Heart left ventricle (tissue), 16 donors: ENCODE measurements around the gene USF2. TPM values are rescaled to one million over a fixed set of nuclear protein-coding genes. Genes with fewer than 3 reads are reported as not detected.

Source experiments
- ATAC-seq, 4 donors: fragments of 200-7000 bp; cut with Tn5 transposase; one replicate each; pipeline ENCODE4 v1.9.1; 2020 to 2022; ENCODE audit warnings: moderate library complexity in 4 of 4, mild to moderate bottlenecking in 3 of 4, moderate number of reproducible peaks in 1 of 4
- DNase-seq, 5 donors: peaks; one replicate each; pipeline ENCODE4 v3.0.0-alpha.2; 2020
- H3K27ac ChIP-seq, 12 donors: fragments of 200-600 bp; sonication (generic) in 4 of 12; one replicate each; pipeline versions ENCODE4 v1.5.0 to v1.8.0; 2016 to 2022; ENCODE audit warnings: mild to moderate bottlenecking in 2 of 12
- H3K27me3 ChIP-seq, 9 donors: fragments of 200-600 bp; sonication (generic) in 2 of 9; one replicate each; pipeline versions ENCODE4 v1.5.1 to v1.8.0; 2016 to 2022; ENCODE audit warnings: mild to moderate bottlenecking in 3 of 9
- H3K36me3 ChIP-seq, 9 donors: fragments of 200-600 bp; sonication (generic) in 2 of 9; one replicate each; pipeline versions ENCODE4 v1.5.0 to v1.8.0; 2018 to 2022; ENCODE audit warnings: mild to moderate bottlenecking in 2 of 9
- H3K4me1 ChIP-seq, 12 donors: fragments of 200-600 bp; sonication (generic) in 4 of 12; one replicate each; pipeline versions ENCODE4 v1.5.0 to v1.8.0; 2016 to 2022; ENCODE audit warnings: mild to moderate bottlenecking in 3 of 12
- H3K4me3 ChIP-seq, 12 donors: fragments of 200-600 bp; sonication (generic) in 4 of 12; one replicate each; pipeline versions ENCODE4 v1.5.0 to v1.8.0; 2017 to 2022; ENCODE audit warnings: mild to moderate bottlenecking in 9 of 12, moderate library complexity in 4 of 12
- H3K9me3 ChIP-seq, 12 donors: fragments of 200-600 bp; sonication (generic) in 4 of 12; one replicate each; pipeline versions ENCODE4 v1.5.0 to v1.8.0; 2016 to 2022; ENCODE audit warnings: mild to moderate bottlenecking in 1 of 12
- POLR2A ChIP-seq, 2 donors: fragments of 450-650 bp; IDR thresholded peaks; one replicate each; pipeline ENCODE4 v1.6.1; 2017; ENCODE audit warnings: antibody characterized with exemption in 2 of 2, mild to moderate bottlenecking in 2 of 2, moderate library complexity in 2 of 2
- WGBS, 4 donors: extraction: QIAGEN DNeasy Blood & Tissue Kit in 2 of 4; methylation state at CpG; one replicate each; pipeline versions ENCODE4 v1.1.5 to v1.1.7; 2013 to 2018; 5-methylcytosine and 5-hydroxymethylcytosine counted together
- intact Hi-C, 10 donors: fragments of 100-400 bp; cut with DNase I; formaldehyde crosslinking; loops; one replicate each; pipeline versions ENCODE4 v1.11.1 to v1.14.2; 2022
- polyA plus RNA-seq, 2 donors: library from polyadenylated mRNA; stranded (reverse); fragments of 200-250 nt; gene quantifications; one replicate each; pipeline ENCODE4 v1.2.3, GENCODE V29; 2013
- total RNA-seq, 9 donors: library from RNA; depleted of rRNA in 2 of 9; stranded (reverse); fragments of >200 nt in 2 of 9; fragmentation: NEBNext Ultra II Directional in 3 of 9; extraction: Animal tissue kit (Norgen Biotek cat#: 25700) in 3 of 9; gene quantifications; one replicate each; pipeline versions ENCODE4 v1.1.0 to v1.2.4, GENCODE V29; 2016 to 2023
- TF ChIP-seq, protein P1 (sequence below), 12 donors: fragments of 200-600 bp; sonication (generic) in 4 of 12; IDR thresholded peaks; one replicate each; pipeline versions ENCODE4 v1.5.0 to v1.8.0; 2018 to 2022; ENCODE audit warnings: antibody characterized with exemption in 12 of 12, mild to moderate bottlenecking in 5 of 12
- donor health status: ischemic (EF 13 %, LVEDD 7.1; RV severe dilation, severe dysfunction).
- donor health status: healthy with polysubstance abuse.
- donor health status: DM: no; HTN: yes; CAD: no.
- donor health status: DM: no; HTN: no; CAD: no.
- donor health status: ischemic (EF 25% LVEDD 6.9; RV normal size, moderate dysfunction).
- donor health status: ischemic (EF 25% LVEDD 5.7; RV mildly dilated, moderate dysfunction).
- donor health status: healthy.
- donor health status: DM: yes; HTN: yes; CAD: no.
- donor health status: ischemic (EF 35%, LVEDD 5.7; RV mildly dilated, moderate dysfunction).
- donor health status: nonischemic (EF 11% LVEDD 7.7; RV severe dilation, severe dysfunction).
- donor health status: DM: yes; HTN: yes; CAD: no.
- donor health status: PGD.
- donor health status: ischemic (EF 29% LVEDD 5.4; RV normal size, mild dysfunction).
- donor health status: nonischemic (EF 23%, LVEDD 6.1; RV moderate dilation, normal function).

USF2 gene
- total and polyA plus RNA-seq, 11 donors, result 134 to 251 (median 159) TPM

- Histone ChIP-seq H3K4me1 (peaks cover 0 to 40% (median 11%) of the 10 kb centered on the region in 12 donors), H3K9me3 (no peaks in the 10 kb centered on the region), H3K27ac (peak overlapping the region in 1 of 12 donors; percentile 9), H3K4me3 (no peak overlapping the region), H3K27me3 (no peaks in the 10 kb centered on the region), H3K36me3 (peaks cover 5 to 65% (median 61%) of the 10 kb centered on the region in 9 donors)
- DNase-seq, result peak in 1 of 5 donors; percentile 22
- WGBS, 4 donors, result 87 to 93% (median 91%) methylated on average over 3 to 7 of the region's 7 CpGs
- no peak for ATAC-seq
- intact Hi-C loops, result loop anchor here in 3 of 10 donors (5.0 kb wide), 2 partner anchors 129 to 226 kb away; partner anchors contain the start of gene FXYD7 (in 1 of the 3)
- TF ChIP-seq, protein P1, sequence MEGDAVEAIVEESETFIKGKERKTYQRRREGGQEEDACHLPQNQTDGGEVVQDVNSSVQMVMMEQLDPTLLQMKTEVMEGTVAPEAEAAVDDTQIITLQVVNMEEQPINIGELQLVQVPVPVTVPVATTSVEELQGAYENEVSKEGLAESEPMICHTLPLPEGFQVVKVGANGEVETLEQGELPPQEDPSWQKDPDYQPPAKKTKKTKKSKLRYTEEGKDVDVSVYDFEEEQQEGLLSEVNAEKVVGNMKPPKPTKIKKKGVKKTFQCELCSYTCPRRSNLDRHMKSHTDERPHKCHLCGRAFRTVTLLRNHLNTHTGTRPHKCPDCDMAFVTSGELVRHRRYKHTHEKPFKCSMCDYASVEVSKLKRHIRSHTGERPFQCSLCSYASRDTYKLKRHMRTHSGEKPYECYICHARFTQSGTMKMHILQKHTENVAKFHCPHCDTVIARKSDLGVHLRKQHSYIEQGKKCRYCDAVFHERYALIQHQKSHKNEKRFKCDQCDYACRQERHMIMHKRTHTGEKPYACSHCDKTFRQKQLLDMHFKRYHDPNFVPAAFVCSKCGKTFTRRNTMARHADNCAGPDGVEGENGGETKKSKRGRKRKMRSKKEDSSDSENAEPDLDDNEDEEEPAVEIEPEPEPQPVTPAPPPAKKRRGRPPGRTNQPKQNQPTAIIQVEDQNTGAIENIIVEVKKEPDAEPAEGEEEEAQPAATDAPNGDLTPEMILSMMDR (IDR thresholded peaks at IDR 0.05), result no peak
These were observed 2.8 kb downstream of the USF2 start for GRCh38 chr19:35271546-35271945.

DNA sequence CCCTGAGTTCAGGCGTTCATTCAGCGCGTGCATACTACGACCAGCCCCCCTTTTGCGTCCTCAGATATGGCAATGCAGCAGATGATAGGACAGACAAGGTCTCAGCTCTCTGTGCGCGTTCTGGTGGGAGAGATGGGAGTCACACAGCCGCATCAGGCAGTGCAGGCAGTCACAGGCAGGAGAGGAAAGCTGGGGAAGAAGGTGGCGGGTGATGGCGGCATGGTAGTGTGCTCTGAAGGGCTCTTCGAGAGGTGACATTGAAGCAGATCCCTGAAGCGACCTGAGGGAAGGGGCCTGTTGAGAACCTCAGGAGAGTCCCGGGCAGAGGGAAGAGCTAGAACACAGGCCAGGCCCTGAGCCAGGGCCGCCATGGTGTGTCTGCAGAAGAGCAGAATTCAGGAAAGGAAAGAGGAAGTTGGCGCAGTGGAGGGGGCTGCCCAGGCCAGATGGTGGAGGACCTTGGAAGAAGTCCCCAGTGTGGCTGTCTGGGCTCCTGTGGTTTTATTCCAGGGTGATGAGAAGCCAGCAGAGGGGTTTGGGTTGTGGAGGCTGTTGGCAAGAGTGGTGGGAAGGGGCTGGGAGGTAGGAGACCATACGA lies 3.5 kb downstream of the USF2 start:
- peaks cover 5 to 72% (median 68%) of the 10 kb centered on the region in 9 donors for H3K36me3 ChIP-seq
- DNase-seq (peak in 1 of 5 donors; percentile 59), ATAC-seq (no peak)
- TF ChIP-seq, protein P1 (IDR thresholded peaks at IDR 0.05), result no peak
- no peak for TF ChIP-seq POLR2A (IDR thresholded peaks at IDR 0.05)
- peak overlapping the region in 1 of 12 donors; percentile 9 for H3K27ac ChIP-seq
- no peaks in the 10 kb centered on the region for H3K9me3 ChIP-seq
- 88 to 90% (median 89%) methylated on average over 16 of the region's 16 CpGs for WGBS, 4 donors
- no peaks in the 10 kb centered on the region for H3K27me3 ChIP-seq
- H3K4me3 ChIP-seq, result no peak overlapping the region
- peaks cover 0 to 33% (median 6%) of the 10 kb centered on the region in 12 donors for H3K4me1 ChIP-seq
- intact Hi-C loops, result loop anchor here in 3 of 10 donors (5.0 kb wide), 2 partner anchors 130 to 225 kb away; partner anchors contain the start of gene FXYD7 (in 1 of the 3)

GRCh38 chr19:35272954-35273649 lies 4.3 kb downstream of the USF2 start:
- peaks cover 5 to 81% (median 76%) of the 10 kb centered on the region in 9 donors for H3K36me3 ChIP-seq
- H3K9me3 ChIP-seq, result no peaks in the 10 kb centered on the region
- DNase-seq (no peak), ATAC-seq (no peak)
- no peaks in the 10 kb centered on the region for H3K27me3 ChIP-seq
- H3K27ac ChIP-seq, result peak overlapping the region in 1 of 12 donors; percentile 9
- WGBS, 4 donors, result 78 to 91% (median 86%) methylated on average over 8 to 10 of the region's 10 CpGs
- no peak overlapping the region for H3K4me3 ChIP-seq
- intact Hi-C loops, result loop anchor here in 3 of 10 donors (5.0 kb wide), 2 partner anchors 131 to 224 kb away; partner anchors contain the start of gene FXYD7 (in 1 of the 3)
- no peak for TF ChIP-seq POLR2A (IDR thresholded peaks at IDR 0.05)
- TF ChIP-seq, protein P1 (IDR thresholded peaks at IDR 0.05), result no peak
- H3K4me1 ChIP-seq, result peaks cover 0 to 33% (median 6%) of the 10 kb centered on the region in 12 donors

GRCh38 chr19:35273686-35274259 lies 5.0 kb downstream of the USF2 start:
- intact Hi-C loops, result loop anchor here in 3 of 10 donors (5.0 kb wide), 2 partner anchors 131 to 224 kb away; partner anchors contain the start of gene FXYD7 (in 1 of the 3)
- H3K27ac ChIP-seq, result no peak overlapping the region
- DNase-seq (no peak), ATAC-seq (no peak)
- no peaks in the 10 kb centered on the region for H3K27me3 ChIP-seq
- H3K36me3 ChIP-seq, result peaks cover 5 to 86% (median 81%) of the 10 kb centered on the region in 9 donors
- no peak for TF ChIP-seq POLR2A (IDR thresholded peaks at IDR 0.05)
- TF ChIP-seq, protein P1 (IDR thresholded peaks at IDR 0.05), result no peak
- 77 to 87% (median 78%) methylated on average over 14 of the region's 14 CpGs for WGBS, 4 donors
- H3K4me1 ChIP-seq, result peaks cover 0 to 33% (median 6%) of the 10 kb centered on the region in 12 donors
- H3K9me3 ChIP-seq, result no peaks in the 10 kb centered on the region
- H3K4me3 ChIP-seq, result no peak overlapping the region
